HepG2 (cell line): ENCODE measurements around the gene PELI3.

Experiments
- ELF1 ChIP-seq: sonication (generic); formaldehyde crosslinking; IDR thresholded peaks from 2 replicates; pipeline ENCODE4 v1.4.0; 2020; ENCODE audit warnings: missing genetic modification reagents
- ZNF512B ChIP-seq: sonication (generic); formaldehyde crosslinking; IDR thresholded peaks from 2 replicates; pipeline ENCODE4 v1.5.1; 2020; ENCODE audit warnings: missing genetic modification reagents, mild to moderate bottlenecking, borderline replicate concordance

GRCh38 chr11:66498506-66498905 is 31.8 kb downstream of the PELI3 start:
- TF ChIP-seq ZNF512B (CRISPR knock-in tag), result no peak
- TF ChIP-seq ELF1 (CRISPR knock-in tag), result no peak
